ENCODE data around the gene GRM2. TPM values are rescaled to one million over a fixed set of nuclear protein-coding genes. Genes with fewer than 3 reads are reported as not detected.
"Not testable (repeated sequence)": the region's sequence is repeated elsewhere in the genome, so short reads cannot be mapped to it uniquely, and the experiment has no call there.

GRM2 gene
- total RNA-seq, 1 donor = 1.6 TPM

GRCh38 chr3:51719410-51720025 is 12.7 kb downstream of the GRM2 start:
- Histone ChIP-seq H3K9me3 (ENCODE audit: low read depth, low read length) (no peaks in the 10 kb centered on the region), H3K27me3 (ENCODE audit: insufficient read depth, low read length) (no peaks in the 10 kb centered on the region), H3K4me3 (ENCODE audit: low read length) (no peak overlapping the region), H3K4me1 (ENCODE audit: insufficient read depth, low read length) (peaks cover 6% of the 10 kb centered on the region)

- peaks cover 6% of the 10 kb centered on the region for H3K4me1 ChIP-seq (ENCODE audit: insufficient read depth, low read length)
- H3K4me3 ChIP-seq (ENCODE audit: low read length) = no peak overlapping the region
Measured at GRCh38 chr3:51720292-51721061, 13.6 kb downstream of the GRM2 start.

DNA sequence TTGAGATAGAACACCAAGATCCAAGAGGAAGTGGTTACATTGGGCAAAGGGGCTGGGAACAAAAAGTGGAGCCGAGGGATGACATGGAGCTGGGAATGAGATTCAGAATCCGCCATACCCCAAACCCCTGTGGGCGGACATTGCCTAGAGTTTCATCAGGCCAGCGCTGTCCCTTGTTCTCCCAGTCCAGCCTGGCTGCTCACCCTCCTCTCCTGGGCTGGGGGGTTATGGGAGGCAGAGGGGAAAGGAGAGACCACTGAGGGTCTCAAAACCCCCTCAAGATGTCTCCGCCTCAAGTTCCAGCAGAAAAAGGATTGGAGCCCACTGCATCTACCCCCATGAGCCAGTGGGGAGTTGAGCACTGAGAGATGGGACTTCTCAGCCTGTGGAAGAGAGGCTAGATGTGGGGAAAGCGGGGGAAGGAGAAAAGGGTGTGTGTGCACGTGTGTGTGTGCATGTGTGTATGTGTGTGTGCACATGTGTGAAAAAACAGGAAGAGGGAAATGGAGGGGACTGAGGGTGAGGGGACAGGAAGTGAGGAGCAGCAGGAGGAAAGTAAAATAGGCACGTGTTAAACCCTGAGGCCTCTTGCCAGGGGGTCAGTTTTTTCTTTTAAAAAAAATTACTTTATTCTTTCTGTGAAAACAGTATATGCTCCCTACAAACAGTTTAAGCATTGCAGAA is 14.3 kb downstream of the GRM2 start:
- Histone ChIP-seq H3K4me3 (ENCODE audit: low read length) (no peak overlapping the region), H3K9me3 (ENCODE audit: low read depth, low read length) (no peaks in the 10 kb centered on the region), H3K27me3 (ENCODE audit: insufficient read depth, low read length) (no peaks in the 10 kb centered on the region), H3K4me1 (ENCODE audit: insufficient read depth, low read length) (peaks cover 6% of the 10 kb centered on the region)

More at GRCh38 chr3:51720292-51721061, 13.6 kb downstream of the GRM2 start:
- Histone ChIP-seq H3K9me3 (ENCODE audit: low read depth, low read length) (no peaks in the 10 kb centered on the region), H3K27me3 (ENCODE audit: insufficient read depth, low read length) (no peaks in the 10 kb centered on the region)

DNA sequence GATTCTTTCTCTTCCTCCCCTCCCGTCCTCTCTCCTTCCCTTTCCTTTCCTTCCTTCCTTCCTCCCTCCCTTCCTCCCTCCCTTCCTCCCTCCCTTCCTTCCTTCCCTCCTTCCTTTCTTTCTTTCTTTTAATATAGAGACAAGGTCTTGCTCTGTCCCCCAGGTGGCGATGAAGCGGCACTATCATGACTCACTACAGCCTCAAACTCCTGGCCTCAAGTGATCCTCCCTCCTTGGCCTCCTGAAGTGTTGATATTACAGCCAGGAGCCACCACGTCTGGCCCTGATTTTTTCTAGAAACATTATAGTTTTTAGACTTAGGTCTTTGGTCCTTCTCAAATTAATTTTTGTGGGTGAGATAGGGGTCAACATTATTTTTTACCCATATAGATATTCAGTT is 15.5 kb downstream of the GRM2 start:
- Histone ChIP-seq H3K27me3 (ENCODE audit: insufficient read depth, low read length) (no peaks in the 10 kb centered on the region), H3K4me1 (ENCODE audit: insufficient read depth, low read length) (peaks cover 6% of the 10 kb centered on the region), H3K9me3 (ENCODE audit: low read depth, low read length) (no peaks in the 10 kb centered on the region), H3K4me3 (ENCODE audit: low read length) (no peak overlapping the region)

- Histone ChIP-seq H3K4me3 (ENCODE audit: low read length) (no peak overlapping the region), H3K27me3 (ENCODE audit: insufficient read depth, low read length) (no peaks in the 10 kb centered on the region), H3K4me1 (ENCODE audit: insufficient read depth, low read length) (no peaks in the 10 kb centered on the region), H3K9me3 (ENCODE audit: low read depth, low read length) (no peaks in the 10 kb centered on the region)
Measured at GRCh38 chr3:51727500-51727899, 20.6 kb downstream of the GRM2 start.

- Histone ChIP-seq H3K4me1 (ENCODE audit: insufficient read depth, low read length) (no peaks in the 10 kb centered on the region), H3K27me3 (ENCODE audit: insufficient read depth, low read length) (no peaks in the 10 kb centered on the region), H3K9me3 (ENCODE audit: low read depth, low read length) (no peaks in the 10 kb centered on the region), H3K4me3 (ENCODE audit: low read length) (no peak overlapping the region)
Measured at GRCh38 chr3:51729042-51729633, 22.3 kb downstream of the GRM2 start.

GRCh38 chr3:51733859-51734571 is 27.1 kb downstream of the GRM2 start:
- peaks cover 3% of the 10 kb centered on the region for H3K27me3 ChIP-seq (ENCODE audit: insufficient read depth, low read length)
- H3K9me3 ChIP-seq (ENCODE audit: low read depth, low read length) = no peaks in the 10 kb centered on the region
- no peak overlapping the region for H3K4me3 ChIP-seq (ENCODE audit: low read length)
- peaks cover 8% of the 10 kb centered on the region for H3K4me1 ChIP-seq (ENCODE audit: insufficient read depth, low read length)

GRCh38 chr3:51734572-51734907 is 27.7 kb downstream of the GRM2 start:
- Histone ChIP-seq H3K4me3 (ENCODE audit: low read length) (no peak overlapping the region), H3K27me3 (ENCODE audit: insufficient read depth, low read length) (peaks cover 3% of the 10 kb centered on the region), H3K4me1 (ENCODE audit: insufficient read depth, low read length) (peaks cover 13% of the 10 kb centered on the region), H3K9me3 (ENCODE audit: low read depth, low read length) (no peaks in the 10 kb centered on the region)

DNA sequence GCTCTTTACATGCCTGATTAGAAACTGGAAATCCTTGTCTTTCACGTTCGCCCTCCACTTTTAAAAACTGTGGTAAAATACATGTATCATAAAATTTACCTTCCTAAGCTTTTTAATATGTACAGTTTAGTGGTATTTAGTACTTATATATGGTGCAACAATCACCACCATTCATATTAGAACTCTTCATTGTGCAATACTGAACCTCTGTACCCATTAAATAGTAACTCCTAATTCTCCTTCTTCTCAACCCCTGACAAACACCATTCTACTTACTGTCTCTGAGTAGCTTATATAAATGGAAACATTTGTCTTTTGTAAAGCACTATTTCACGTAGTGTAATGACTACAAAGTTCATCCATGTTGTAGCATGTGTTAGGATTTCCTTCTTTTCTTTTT is 28.2 kb downstream of the GRM2 start:
- Histone ChIP-seq H3K4me3 (ENCODE audit: low read length) (no peak overlapping the region), H3K27me3 (ENCODE audit: insufficient read depth, low read length) (peaks cover 3% of the 10 kb centered on the region), H3K4me1 (ENCODE audit: insufficient read depth, low read length) (peaks cover 18% of the 10 kb centered on the region), H3K9me3 (ENCODE audit: low read depth, low read length) (no peaks in the 10 kb centered on the region)

DNA sequence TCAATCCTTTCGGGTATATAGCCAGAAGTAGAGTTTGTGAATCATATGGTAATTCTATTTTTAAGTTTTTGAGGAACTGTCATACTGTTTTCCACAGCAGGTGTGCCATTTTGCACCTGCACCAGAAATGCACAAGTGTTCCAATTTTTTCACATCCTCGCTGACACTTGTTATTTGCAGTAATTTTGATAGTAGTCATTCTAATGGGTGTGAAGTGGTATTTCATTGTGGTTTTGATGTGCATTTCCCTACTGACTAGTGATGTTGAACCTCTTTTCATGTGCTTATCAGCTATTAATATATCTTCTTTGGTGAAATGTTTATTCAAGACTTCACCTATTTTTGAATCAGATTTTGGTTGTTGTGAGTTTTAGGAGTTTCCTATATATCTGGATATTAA is 29.1 kb downstream of the GRM2 start:
- Histone ChIP-seq H3K4me3 (ENCODE audit: low read length) (no peak overlapping the region), H3K4me1 (ENCODE audit: insufficient read depth, low read length) (peaks cover 20% of the 10 kb centered on the region), H3K27me3 (ENCODE audit: insufficient read depth, low read length) (peaks cover 3% of the 10 kb centered on the region), H3K9me3 (ENCODE audit: low read depth, low read length) (no peaks in the 10 kb centered on the region)

GRCh38 chr3:51739110-51739509 is 32.2 kb downstream of the GRM2 start:
- H3K4me1 ChIP-seq (ENCODE audit: insufficient read depth, low read length) = peaks cover 34% of the 10 kb centered on the region
- peaks cover 3% of the 10 kb centered on the region for H3K27me3 ChIP-seq (ENCODE audit: insufficient read depth, low read length)
- no peak overlapping the region for H3K4me3 ChIP-seq (ENCODE audit: low read length)
- H3K9me3 ChIP-seq (ENCODE audit: low read depth, low read length) = no peaks in the 10 kb centered on the region

GRCh38 chr3:51742320-51742719 is 35.5 kb downstream of the GRM2 start:
- H3K27me3 ChIP-seq (ENCODE audit: insufficient read depth, low read length); H3K9me3 ChIP-seq (ENCODE audit: low read depth, low read length); H3K4me3 ChIP-seq (ENCODE audit: low read length): not testable (repeated sequence)
- peaks cover 34% of the 10 kb centered on the region for H3K4me1 ChIP-seq (ENCODE audit: insufficient read depth, low read length)

DNA sequence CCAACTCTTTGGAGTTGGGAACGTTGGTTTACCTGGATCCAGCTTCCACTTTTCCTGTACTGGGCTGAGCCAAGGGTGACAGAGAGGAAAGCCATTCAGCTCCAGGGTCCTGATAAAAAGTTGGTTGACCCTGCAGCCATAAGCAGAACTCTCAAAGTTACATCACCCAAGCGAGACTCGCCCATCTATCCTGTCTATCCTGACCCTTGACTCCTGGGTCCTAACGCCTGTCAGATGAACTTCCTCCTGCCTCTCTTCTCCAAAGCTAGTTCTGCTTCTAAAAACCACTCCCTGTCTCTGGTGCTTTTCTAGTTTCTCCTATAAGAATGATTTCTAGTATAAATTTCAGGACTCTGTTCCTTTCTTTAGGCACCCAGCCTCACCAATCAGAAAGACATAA is 36.1 kb downstream of the GRM2 start:
- H3K4me3 ChIP-seq (ENCODE audit: low read length); H3K27me3 ChIP-seq (ENCODE audit: insufficient read depth, low read length); H3K9me3 ChIP-seq (ENCODE audit: low read depth, low read length): not testable (repeated sequence)
- H3K4me1 ChIP-seq (ENCODE audit: insufficient read depth, low read length) = peaks cover 34% of the 10 kb centered on the region

GRCh38 chr3:51747840-51748239 is 41.0 kb downstream of the GRM2 start:
- H3K4me3 ChIP-seq (ENCODE audit: low read length) = no peak overlapping the region
- no peaks in the 10 kb centered on the region for H3K9me3 ChIP-seq (ENCODE audit: low read depth, low read length)
- peaks cover 8% of the 10 kb centered on the region for H3K4me1 ChIP-seq (ENCODE audit: insufficient read depth, low read length)
- no peaks in the 10 kb centered on the region for H3K27me3 ChIP-seq (ENCODE audit: insufficient read depth, low read length)

DNA sequence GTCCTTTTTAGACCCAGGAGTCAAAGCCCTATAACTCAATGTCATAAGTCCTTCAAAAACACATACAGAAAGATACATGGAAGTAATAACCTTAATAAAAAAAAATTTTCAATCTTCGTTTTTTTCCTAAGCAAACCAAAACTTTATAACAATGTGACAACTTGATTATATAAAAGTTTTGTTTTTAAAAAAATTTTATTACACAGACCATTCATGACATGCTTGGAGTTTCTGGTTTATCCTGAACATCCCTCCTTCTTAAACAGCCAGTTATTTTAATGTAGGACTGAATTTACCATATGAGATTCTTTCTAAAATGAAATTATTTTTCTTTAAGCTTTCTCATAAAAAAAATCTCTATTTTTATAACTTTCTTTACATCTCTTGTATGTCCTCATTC is 41.5 kb downstream of the GRM2 start:
- Histone ChIP-seq H3K4me1 (ENCODE audit: insufficient read depth, low read length) (peaks cover 3% of the 10 kb centered on the region), H3K27me3 (ENCODE audit: insufficient read depth, low read length) (no peaks in the 10 kb centered on the region), H3K9me3 (ENCODE audit: low read depth, low read length) (no peaks in the 10 kb centered on the region), H3K4me3 (ENCODE audit: low read length) (no peak overlapping the region)
